ENCODE results near the gene OTOS.

The OTOS gene

GRCh38 chr2:240140511-240140910 is at the start of gene OTOS:
Gene OTOS (minus strand): TSS chr2:240140658. CDS start chr2:240140326, 332 bp downstream.
- no peak for DNase-seq (ENCODE audit: low read depth, low spot score)

- DNase-seq (ENCODE audit: low read depth, low spot score), result no peak
Observed at GRCh38 chr2:240189686-240190085, 49.2 kb upstream of the OTOS start.

GRCh38 chr2:240187989-240188590 is 47.6 kb upstream of the OTOS start:
- no peak for DNase-seq (ENCODE audit: low read depth, low spot score)

GRCh38 chr2:240186191-240186725 is 45.8 kb upstream of the OTOS start:
- DNase-seq (ENCODE audit: low read depth, low spot score), result no peak

GRCh38 chr2:240184656-240185055 is 44.2 kb upstream of the OTOS start:
- no peak for DNase-seq (ENCODE audit: low read depth, low spot score)

- no peak for DNase-seq (ENCODE audit: low read depth, low spot score)
Observed at GRCh38 chr2:240183875-240184590, 43.6 kb upstream of the OTOS start.

- DNase-seq (ENCODE audit: low read depth, low spot score), result no peak
Observed at GRCh38 chr2:240183006-240183874, 42.8 kb upstream of the OTOS start.

GRCh38 chr2:240182476-240182875 is 42.0 kb upstream of the OTOS start:
- DNase-seq (ENCODE audit: low read depth, low spot score), result no peak

- no peak for DNase-seq (ENCODE audit: low read depth, low spot score)
Observed at GRCh38 chr2:240182001-240182400, 41.5 kb upstream of the OTOS start.

- no peak for DNase-seq (ENCODE audit: low read depth, low spot score)
Observed at GRCh38 chr2:240179941-240180666, 39.6 kb upstream of the OTOS start.

GRCh38 chr2:240179186-240179815 is 38.8 kb upstream of the OTOS start:
- DNase-seq (ENCODE audit: low read depth, low spot score), result no peak

GRCh38 chr2:240178564-240178963 is 38.1 kb upstream of the OTOS start:
- no peak for DNase-seq (ENCODE audit: low read depth, low spot score)

GRCh38 chr2:240174496-240174895 is 34.0 kb upstream of the OTOS start:
- no peak for DNase-seq (ENCODE audit: low read depth, low spot score)

- DNase-seq (ENCODE audit: low read depth, low spot score), result no peak
Observed at GRCh38 chr2:240172071-240172895, 31.8 kb upstream of the OTOS start.

- no peak for DNase-seq (ENCODE audit: low read depth, low spot score)
Observed at GRCh38 chr2:240170883-240171282, 30.4 kb upstream of the OTOS start.

GRCh38 chr2:240170354-240170735 is 29.9 kb upstream of the OTOS start:
- DNase-seq (ENCODE audit: low read depth, low spot score), result no peak

GRCh38 chr2:240169486-240170353 is 29.3 kb upstream of the OTOS start:
- no peak for DNase-seq (ENCODE audit: low read depth, low spot score)

GRCh38 chr2:240168546-240169361 is 28.3 kb upstream of the OTOS start:
- no peak for DNase-seq (ENCODE audit: low read depth, low spot score)
